Kidney (tissue), 14 donors: ENCODE measurements around the gene RAMP2. TPM values are rescaled to one million over a fixed set of nuclear protein-coding genes. Genes with fewer than 3 reads are reported as not detected.
A peak's percentile ranks its signal among the peaks of the same experiment; 100 is the strongest.

ENCODE experiments used
- DNase-seq, 5 donors: peaks; one replicate each; pipeline ENCODE4 v3.0.0-alpha.2; 2013 to 2020
- FAIRE-seq: peaks from 2 replicates; lab custom pipeline; 2012; peaks lifted over from hg19 to GRCh38; lab: Jason Lieb, UNC
- H3K27ac ChIP-seq, 2 donors: one replicate each; pipeline ENCODE4 v1.7.0; 2013; ENCODE audit warnings: low read depth in 2 of 2, low read length in 2 of 2, inconsistent platforms in 1 of 2
- H3K27me3 ChIP-seq: one replicate; pipeline ENCODE4 v1.7.1; 2013; ENCODE audit warnings: low read length, inconsistent platforms; ENCODE audit not compliant: control insufficient read depth, insufficient read depth
- H3K36me3 ChIP-seq, 3 donors: one replicate each; pipeline versions ENCODE4 v1.7.0 to v1.7.1; 2013; ENCODE audit warnings: low read length in 3 of 3, control low read depth in 1 of 3, inconsistent platforms in 1 of 3; ENCODE audit not compliant: insufficient read depth in 3 of 3, control insufficient read depth in 2 of 3
- H3K4me1 ChIP-seq, 3 donors: one replicate each; pipeline versions ENCODE4 v1.7.0 to v1.7.1; 2013; ENCODE audit warnings: low read length in 3 of 3, inconsistent platforms in 1 of 3, low read depth in 1 of 3; ENCODE audit not compliant: control insufficient read depth in 2 of 3, insufficient read depth in 2 of 3
- H3K4me3 ChIP-seq, 3 donors: one replicate each; pipeline versions ENCODE4 v1.7.0 to v1.8.1; 2013; ENCODE audit warnings: low read length in 3 of 3, control low read depth in 1 of 3, inconsistent platforms in 1 of 3
- H3K9ac ChIP-seq, 3 donors: one replicate each; pipeline versions ENCODE4 v1.7.0 to v1.7.1; 2013; ENCODE audit warnings: low read length in 3 of 3, control low read depth in 1 of 3, inconsistent platforms in 1 of 3
- H3K9me3 ChIP-seq, 3 donors: one replicate each; pipeline versions ENCODE4 v1.7.0 to v1.7.1; 2013; ENCODE audit warnings: low read length in 3 of 3, control low read depth in 1 of 3, inconsistent platforms in 1 of 3; ENCODE audit not compliant: control insufficient read depth in 2 of 3, insufficient read depth in 1 of 3
- CTCF ChIP-seq: IDR thresholded peaks from 3 replicates; pipeline ENCODE4 v1.5.1; 2012; ENCODE audit warnings: mild to moderate bottlenecking, moderate library complexity, borderline replicate concordance; ENCODE audit not compliant: insufficient read depth; ENCODE audit errors: extremely low read depth
- intact Hi-C: fragments of 100-400 bp; cut with DNase I; formaldehyde crosslinking; loops from one replicate; pipeline ENCODE4 v1.11.1; 2022
- polyA plus RNA-seq: library from polyadenylated mRNA; stranded (reverse); fragments of 350-450 nt; fragmentation: Illumina TruSeq; extraction: RNeasy Lipid Tissue Mini Kit (QIAGEN cat#74804); gene quantifications from one replicate; pipeline ENCODE4 v1.2.3, GENCODE V29; 2014; ENCODE audit warnings: low read depth, low replicate concordance; ENCODE audit not compliant: insufficient read depth
- total RNA-seq: library from RNA; stranded (reverse); fragmentation: NEBNext Ultra II Directional; extraction: Animal tissue kit (Norgen Biotek cat#: 25700); gene quantifications from one replicate; pipeline ENCODE4 v1.2.1, GENCODE V29; 2021
- donor health status: control.
- donor health status: control.
- donor health status: control.
- donor health status: control.
- donor health status: control.
- donor health status: DM: yes; HTN: yes; CAD: no.
- donor health status: Normal renal cell carcinoma (clear cell type).

Gene RAMP2
- total and polyA plus RNA-seq, 2 donors from 2014 or later: 55.7 to 134 TPM

- Histone ChIP-seq H3K4me1 (peaks cover 4 to 11% (median 6%) of the 10 kb centered on the region in 3 donors), H3K27me3 (no peaks in the 10 kb centered on the region), H3K27ac (no peak overlapping the region), H3K36me3 (no peaks in the 10 kb centered on the region), H3K4me3 (no peak overlapping the region), H3K9me3 (no peaks in the 10 kb centered on the region), H3K9ac (no peak overlapping the region)
- no peak for TF ChIP-seq CTCF
- FAIRE-seq (no peak), DNase-seq (no peak)
- intact Hi-C loops: no loop called here
These were observed 9.4 kb upstream of the RAMP2 start for GRCh38 chr17:42751628-42752027.

GRCh38 chr17:42754782-42755181 lies 6.2 kb upstream of the RAMP2 start:
- FAIRE-seq: no peak
- H3K4me3 ChIP-seq: no peak overlapping the region

GRCh38 chr17:42759982-42760651 lies 910 bp upstream of the RAMP2 start:
- no peak overlapping the region for H3K9ac ChIP-seq
- intact Hi-C loops: no loop called here

More at GRCh38 chr17:42754782-42755181, 6.2 kb upstream of the RAMP2 start:
- no peak for TF ChIP-seq CTCF
- Histone ChIP-seq H3K36me3 (no peaks in the 10 kb centered on the region), H3K27ac (no peak overlapping the region), H3K27me3 (no peaks in the 10 kb centered on the region), H3K9me3 (no peaks in the 10 kb centered on the region), H3K9ac (no peak overlapping the region), H3K4me1 (peaks cover 0 to 4% (median 0%) of the 10 kb centered on the region in 3 donors)
- intact Hi-C loops: no loop called here
- DNase-seq: peak in 2 of 5 donors; percentile 14 to 82

More at GRCh38 chr17:42759982-42760651, 910 bp upstream of the RAMP2 start:
- no peak for TF ChIP-seq CTCF
- Histone ChIP-seq H3K4me3 (peak overlapping the region in 2 of 3 donors; percentile 8 to 36), H3K27me3 (no peaks in the 10 kb centered on the region), H3K9me3 (no peaks in the 10 kb centered on the region), H3K27ac (no peak overlapping the region), H3K36me3 (no peaks in the 10 kb centered on the region), H3K4me1 (peaks cover 0 to 9% (median 0%) of the 10 kb centered on the region in 3 donors)
- FAIRE-seq (no peak), DNase-seq (no peak)
